Measurements from ENCODE around the gene SLC9A8.
"Not testable (repeated sequence)": the region's sequence is repeated elsewhere in the genome, so short reads cannot be mapped to it uniquely, and the experiment has no call there.

Gene SLC9A8, protein sequence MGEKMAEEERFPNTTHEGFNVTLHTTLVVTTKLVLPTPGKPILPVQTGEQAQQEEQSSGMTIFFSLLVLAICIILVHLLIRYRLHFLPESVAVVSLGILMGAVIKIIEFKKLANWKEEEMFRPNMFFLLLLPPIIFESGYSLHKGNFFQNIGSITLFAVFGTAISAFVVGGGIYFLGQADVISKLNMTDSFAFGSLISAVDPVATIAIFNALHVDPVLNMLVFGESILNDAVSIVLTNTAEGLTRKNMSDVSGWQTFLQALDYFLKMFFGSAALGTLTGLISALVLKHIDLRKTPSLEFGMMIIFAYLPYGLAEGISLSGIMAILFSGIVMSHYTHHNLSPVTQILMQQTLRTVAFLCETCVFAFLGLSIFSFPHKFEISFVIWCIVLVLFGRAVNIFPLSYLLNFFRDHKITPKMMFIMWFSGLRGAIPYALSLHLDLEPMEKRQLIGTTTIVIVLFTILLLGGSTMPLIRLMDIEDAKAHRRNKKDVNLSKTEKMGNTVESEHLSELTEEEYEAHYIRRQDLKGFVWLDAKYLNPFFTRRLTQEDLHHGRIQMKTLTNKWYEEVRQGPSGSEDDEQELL

DNA sequence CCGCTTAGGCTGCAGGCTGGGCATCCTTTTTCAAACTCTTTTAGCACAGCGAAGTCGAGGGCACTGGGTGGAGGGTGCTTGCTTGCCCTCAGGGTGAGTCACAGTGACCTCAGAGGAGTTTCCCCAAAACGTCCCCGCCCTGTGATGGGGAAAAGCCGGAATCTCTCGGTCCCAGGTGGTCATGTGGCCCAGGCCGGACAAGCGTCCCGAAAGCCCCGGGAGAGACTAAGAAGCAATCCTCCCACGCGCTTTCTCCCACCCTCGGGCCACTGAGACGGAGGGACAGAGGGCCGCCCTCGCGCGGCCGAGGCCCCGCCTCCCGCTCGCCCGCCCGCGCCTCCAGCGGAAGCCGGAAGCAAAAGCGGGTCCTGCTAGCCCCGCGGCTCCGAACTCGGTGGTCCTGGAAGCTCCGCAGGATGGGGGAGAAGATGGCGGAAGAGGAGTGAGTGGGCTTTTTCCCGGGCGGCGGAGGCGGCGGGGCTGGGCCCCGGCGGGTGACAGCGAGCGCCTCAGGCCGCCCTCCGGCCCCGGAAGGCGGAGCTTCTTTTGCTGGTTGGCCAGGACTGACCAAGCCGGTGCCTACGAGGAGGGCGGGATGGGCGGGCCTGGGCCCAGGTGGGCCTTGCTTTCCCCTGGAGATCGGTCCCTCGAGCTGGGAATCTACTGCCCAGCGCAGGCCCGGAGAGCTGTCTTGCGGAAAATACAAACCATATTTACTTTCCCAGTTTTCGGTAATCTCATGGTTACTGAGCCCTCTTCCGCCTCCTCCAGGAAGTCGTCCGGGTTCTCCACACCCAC is at the start of gene SLC9A8:
Gene SLC9A8 (plus strand): TSS at position 322 of the 798 bp plus-strand sequence. CDS start 95 bp downstream, at position 417.
- TF ChIP-seq GATA1 (IDR thresholded peaks at IDR 0.05; ENCODE audit: low read depth, low read length): no peak
- TF ChIP-seq POLR2A (IDR thresholded peaks at IDR 0.05; ENCODE audit: low read length): peak; percentile 77
- peak; percentile 87 to 92 for DNase-seq

DNA sequence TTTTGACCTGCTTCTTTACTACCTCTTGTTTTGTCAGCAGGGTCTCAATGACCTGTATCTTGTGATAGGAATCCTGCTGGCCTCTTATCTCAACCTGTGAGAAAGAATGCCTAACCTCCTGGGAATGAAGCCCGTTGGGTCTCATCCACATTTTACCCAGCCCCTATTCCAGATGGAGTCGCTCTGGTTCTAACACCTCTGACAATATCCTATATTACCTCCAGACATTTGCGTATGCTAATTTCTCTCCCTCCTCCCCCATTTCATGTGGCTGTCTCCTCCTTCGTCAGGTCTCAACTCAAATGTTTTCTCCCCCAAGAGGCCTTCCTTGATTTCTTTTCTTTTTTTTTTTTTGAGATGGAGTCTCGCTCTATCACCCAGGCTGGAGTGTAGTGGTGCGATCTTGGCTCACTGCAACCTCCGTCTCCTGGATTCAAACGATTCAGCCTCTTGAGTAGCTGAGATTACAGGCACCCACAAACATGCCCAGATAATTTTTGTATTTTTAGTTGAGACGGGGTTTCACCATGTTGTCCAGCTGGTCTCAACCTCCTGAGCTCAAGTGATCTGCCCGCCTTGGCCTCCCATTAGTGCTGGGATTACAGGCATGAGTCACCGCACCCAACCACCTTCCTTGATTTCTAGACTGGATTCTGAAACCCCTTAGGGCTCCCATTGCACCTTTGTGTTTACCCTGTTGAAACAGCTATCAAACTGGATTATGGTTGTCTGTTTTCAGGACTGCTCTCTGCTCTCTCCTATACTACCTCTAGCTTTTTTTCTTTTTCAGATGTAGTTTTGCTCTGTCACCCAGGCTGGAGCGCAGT is 49.5 kb upstream of the SLC9A8 start:
- TF ChIP-seq GATA1 (IDR thresholded peaks at IDR 0.05; ENCODE audit: low read depth, low read length) (no peak), POLR2A (IDR thresholded peaks at IDR 0.05; ENCODE audit: low read length) (no peak)
- DNase-seq: no peak

DNA sequence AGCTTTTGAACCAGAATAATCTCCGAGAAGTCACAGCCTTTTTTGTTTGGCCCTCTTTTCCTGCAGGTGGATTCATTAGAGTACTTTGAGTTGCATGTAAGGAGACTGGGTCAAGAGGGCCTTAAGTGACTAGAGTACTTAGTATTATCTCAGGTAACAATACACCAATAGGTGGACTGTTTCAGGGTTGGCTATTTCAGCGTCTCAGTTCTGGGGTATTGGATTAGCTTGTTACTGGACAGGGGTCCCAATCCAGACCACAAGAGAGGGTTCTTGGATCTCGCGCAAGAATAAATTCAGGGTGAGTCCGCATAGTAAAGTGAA is 47.3 kb upstream of the SLC9A8 start:
- no peak for TF ChIP-seq POLR2A (IDR thresholded peaks at IDR 0.05; ENCODE audit: low read length)
- TF ChIP-seq GATA1 (IDR thresholded peaks at IDR 0.05; ENCODE audit: low read depth, low read length): no peak
- no peak for DNase-seq

DNA sequence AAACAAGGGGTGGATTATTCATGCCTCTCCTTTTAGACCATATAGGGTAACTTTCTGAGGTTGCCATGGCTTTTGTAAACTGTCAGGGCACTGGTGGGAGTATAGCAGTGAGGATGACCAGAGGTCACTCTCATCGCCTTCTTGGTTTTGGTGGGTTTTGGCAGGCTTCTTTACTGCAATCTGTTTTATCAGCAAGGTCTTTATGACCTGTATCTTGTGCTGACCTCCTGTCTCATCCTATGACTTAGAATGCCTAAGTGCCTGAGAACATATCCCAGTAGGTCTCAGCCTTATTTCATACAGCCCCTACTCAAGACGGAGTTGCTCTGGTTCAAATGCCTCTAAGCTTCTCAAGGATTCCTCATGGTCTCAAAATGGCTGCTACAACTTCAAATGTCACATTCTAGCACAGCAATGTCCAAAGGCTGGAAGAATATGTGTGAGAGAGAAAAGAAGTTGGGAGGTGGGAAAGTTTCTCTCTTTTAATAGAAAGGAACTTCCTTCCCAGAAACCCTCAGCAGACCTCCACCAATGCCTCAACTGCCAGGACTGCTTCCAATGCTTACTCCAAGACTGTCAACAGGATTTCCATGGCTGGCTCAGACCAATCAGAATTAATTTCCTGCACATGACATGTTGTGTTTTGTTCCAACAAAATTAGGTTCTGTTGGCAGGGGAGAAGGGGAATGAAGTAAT is 46.6 kb upstream of the SLC9A8 start:
- TF ChIP-seq GATA1 (IDR thresholded peaks at IDR 0.05; ENCODE audit: low read depth, low read length) (no peak), POLR2A (IDR thresholded peaks at IDR 0.05; ENCODE audit: low read length) (no peak)
- no peak for DNase-seq

DNA sequence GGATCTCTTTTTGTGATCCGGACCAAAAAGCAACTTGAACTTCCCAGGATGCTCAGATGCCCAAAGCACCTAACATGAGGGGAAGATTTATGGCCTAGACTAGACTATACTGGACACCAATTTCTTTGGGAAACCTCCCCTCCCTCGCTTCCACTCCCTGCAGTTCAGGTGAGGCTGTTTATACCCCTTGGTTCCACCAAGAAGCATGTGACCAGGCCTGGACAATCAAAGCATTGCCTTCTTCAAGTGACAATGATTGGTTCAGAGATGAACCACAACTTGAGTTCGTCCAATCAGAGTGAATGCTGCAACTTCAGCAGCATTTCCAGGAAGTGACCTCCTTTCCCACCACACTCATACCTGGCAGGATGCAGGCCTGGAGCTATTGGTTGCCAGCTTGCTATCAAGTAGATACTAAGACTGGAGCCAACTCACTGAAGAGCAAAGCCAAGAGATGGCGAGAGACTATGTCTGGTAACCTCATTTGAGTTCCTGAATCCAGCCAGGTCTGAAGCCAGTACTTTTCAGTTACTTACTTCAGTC is 45.6 kb upstream of the SLC9A8 start:
- TF ChIP-seq GATA1 (IDR thresholded peaks at IDR 0.05; ENCODE audit: low read depth, low read length): no peak
- TF ChIP-seq POLR2A (IDR thresholded peaks at IDR 0.05; ENCODE audit: low read length): no peak
- no peak for DNase-seq

DNA sequence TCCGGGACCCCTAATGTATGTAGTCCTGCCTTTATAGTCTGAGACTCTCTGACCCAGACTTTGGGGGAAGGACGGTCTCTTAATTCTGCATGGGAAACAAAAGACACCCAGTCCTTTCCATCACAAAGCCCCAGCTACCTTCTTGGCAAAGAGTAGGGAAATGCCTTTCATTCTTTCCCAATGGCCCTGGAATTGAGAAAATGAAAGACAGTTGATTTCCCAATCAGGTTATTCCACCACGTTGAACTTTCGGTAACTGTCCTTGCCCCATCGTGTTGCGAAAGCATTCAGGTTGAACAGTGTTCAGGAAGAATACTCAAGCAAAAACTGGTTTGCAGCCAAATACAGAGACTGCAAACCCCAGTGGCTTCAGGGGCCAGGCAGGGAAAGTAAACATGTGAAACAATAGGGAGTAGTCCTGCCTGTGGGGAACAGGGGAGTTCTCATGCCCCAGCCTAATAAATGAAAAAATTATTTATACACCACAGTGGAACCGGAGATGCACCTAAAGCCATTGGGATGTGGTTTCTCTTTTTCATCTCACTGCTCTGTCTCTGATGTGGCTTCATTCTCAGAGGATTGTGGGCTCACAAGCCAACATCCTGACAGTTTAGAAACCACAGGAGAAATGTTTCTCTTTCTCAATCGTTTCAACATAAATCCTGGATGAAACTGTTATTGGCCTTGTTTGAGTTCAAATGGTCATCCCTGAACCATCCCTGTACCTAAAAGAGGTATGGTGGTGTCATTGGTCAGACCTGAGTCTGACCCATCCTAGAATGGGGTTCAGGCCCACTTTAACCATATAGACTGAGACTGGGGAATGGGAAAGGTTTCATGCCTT is 44.2 kb upstream of the SLC9A8 start:
- TF ChIP-seq POLR2A (IDR thresholded peaks at IDR 0.05; ENCODE audit: low read length) (no peak), GATA1 (IDR thresholded peaks at IDR 0.05; ENCODE audit: low read depth, low read length) (no peak)
- DNase-seq: no peak

DNA sequence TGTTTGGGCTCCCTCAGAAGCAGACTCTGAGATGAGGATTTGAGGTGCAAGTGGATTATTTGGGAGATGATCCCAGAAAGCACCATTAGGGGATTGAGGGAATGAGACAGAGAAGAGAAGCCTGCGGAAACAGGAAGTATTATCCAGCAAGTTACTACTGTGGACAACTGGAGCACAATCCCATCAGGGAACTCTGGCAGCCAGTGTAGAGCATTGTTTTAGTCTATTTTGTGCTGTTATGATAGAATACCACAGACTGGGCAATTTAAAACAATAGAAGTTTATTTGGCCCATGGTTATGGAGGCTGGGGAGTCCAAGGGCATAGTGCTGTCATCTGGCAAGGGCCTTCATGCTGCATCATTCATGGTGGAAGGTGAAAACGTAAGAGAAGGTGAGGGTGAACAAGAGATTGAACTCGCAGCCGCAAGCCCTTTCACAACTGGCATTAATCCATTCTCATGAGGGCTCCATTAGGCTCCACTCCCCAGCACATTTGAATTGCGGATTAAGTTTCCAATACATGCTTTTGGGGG is 43.5 kb upstream of the SLC9A8 start:
- TF ChIP-seq POLR2A (IDR thresholded peaks at IDR 0.05; ENCODE audit: low read length) (no peak), GATA1 (IDR thresholded peaks at IDR 0.05; ENCODE audit: low read depth, low read length) (no peak)
- no peak for DNase-seq

DNA sequence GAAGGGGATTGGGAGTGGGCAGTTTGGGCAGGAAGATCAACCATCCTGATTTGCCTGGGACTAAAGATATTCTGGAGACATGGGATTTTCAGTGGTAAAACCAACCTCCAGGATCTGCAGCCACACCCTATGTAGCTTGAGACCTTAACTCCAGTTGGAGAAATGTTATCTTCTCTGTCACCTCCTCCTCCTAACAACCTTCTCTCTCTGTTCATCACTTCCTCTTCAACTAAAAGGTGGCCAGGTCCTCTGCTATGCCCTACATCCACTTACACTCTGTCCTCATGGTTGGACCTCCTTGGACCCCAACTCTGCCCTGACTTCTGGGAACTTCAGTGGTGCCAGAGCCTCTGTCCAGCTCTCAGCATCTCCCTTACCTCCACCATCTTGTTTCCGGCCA is 42.0 kb upstream of the SLC9A8 start:
- no peak for TF ChIP-seq POLR2A (IDR thresholded peaks at IDR 0.05; ENCODE audit: low read length)
- TF ChIP-seq GATA1 (IDR thresholded peaks at IDR 0.05; ENCODE audit: low read depth, low read length): no peak

DNA sequence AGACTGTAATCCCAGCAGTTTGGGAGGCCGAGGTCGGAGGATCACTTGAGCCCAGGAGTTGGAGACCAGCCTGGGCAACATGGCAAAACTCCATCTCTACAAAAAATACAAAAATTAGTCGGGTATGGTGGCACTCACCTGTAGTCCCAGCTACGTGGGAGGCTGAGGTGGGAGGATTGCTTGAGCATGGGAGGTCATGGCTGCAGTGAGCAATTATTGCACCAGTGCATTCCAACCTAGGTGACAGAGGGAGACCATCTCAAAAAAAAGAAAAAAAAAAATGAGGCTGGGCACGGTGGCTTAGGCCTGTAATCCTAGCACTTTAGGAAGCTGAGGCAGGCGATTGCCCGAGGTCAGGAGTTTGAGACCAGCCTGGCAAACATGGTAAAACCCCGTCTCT is 38.4 kb upstream of the SLC9A8 start:
- not testable (repeated sequence) for DNase-seq

More for the DNA sequence above, 42.0 kb upstream of the SLC9A8 start:
- no peak for DNase-seq

DNA sequence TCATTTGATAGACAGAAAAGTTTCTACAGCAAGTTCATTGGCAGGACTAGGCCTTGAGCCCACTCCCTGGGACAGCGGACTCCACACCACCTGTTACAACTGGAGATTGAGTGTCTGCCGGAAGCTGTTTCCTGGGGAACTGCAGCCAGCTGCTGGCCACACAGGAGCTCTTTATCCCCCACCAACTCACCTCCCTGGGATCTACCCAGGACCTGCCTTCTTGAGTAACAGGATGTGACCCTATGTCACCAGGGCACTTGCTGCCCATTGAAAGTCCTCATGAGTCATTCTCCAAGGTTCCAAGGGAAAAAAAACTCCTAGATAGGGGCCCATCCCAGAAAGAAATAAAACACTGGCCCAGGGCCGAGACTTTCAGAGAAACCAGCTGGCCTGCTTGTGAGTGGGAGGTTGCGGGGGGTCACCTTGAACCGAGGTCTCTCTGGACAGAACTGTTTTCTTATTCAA is 37.4 kb upstream of the SLC9A8 start:
- TF ChIP-seq GATA1 (IDR thresholded peaks at IDR 0.05; ENCODE audit: low read depth, low read length): no peak
- no peak for TF ChIP-seq POLR2A (IDR thresholded peaks at IDR 0.05; ENCODE audit: low read length)
- no peak for DNase-seq

DNA sequence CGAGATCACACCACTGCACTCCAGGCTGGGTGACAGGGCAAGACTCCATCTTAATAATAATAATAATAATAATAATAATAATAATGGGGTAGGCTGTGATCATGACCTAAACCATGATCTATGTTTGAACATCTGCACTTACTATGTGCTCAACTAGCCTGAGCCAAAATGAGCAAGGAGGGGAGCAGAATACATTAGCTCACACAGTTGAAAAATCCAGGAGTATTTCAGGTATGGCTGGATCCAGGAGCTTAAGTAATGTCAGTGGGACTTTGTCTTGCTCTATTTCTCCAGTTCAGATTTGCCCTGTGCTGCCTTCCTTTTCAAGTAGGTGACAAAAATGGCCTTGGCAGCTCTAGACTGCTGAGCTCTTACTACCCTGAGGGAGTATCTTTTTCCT is 32.7 kb upstream of the SLC9A8 start:
- no peak for DNase-seq
- TF ChIP-seq POLR2A (IDR thresholded peaks at IDR 0.05; ENCODE audit: low read length): no peak
- no peak for TF ChIP-seq GATA1 (IDR thresholded peaks at IDR 0.05; ENCODE audit: low read depth, low read length)

DNA sequence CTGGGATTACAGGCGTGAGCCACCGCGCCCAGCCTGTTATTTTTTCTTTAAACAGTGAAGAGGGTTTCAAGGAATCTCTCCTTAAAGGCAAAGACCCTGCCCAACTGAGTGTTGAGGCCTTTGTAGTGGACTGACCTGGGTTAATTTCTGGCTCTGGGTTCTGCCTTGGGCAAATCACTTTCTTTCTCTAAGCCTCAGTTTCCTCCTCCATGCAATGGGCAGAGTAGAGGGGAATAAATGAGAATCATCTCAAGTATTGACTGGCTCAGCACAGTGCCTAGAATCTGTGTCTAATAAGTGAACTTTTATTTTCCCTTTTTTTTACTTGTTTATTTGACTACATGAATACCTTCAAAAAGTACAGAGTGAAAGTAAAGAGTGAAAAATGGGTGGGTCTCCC is 31.0 kb upstream of the SLC9A8 start:
- TF ChIP-seq POLR2A (IDR thresholded peaks at IDR 0.05; ENCODE audit: low read length) (no peak), GATA1 (IDR thresholded peaks at IDR 0.05; ENCODE audit: low read depth, low read length) (no peak)
- DNase-seq: no peak

DNA sequence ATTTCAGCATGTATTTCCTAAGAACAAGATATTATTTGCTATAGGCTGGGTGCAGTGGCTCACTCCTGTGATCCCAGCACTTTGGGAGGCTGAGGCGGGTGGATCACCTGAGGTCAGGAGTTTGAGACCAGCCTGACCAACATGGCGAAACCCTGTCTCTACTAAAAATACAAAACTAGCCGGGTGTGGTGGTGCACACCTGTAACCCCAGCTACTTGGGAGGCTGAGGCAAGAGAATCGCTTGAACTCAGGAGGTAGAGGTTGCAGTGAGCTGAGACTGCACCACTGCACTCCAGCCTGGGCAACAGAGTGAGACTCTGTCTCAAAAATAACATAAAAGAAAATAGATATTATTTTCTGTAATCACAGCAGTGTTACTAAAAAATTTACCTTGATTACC is 30.2 kb upstream of the SLC9A8 start:
- DNase-seq: not testable (repeated sequence)

DNA sequence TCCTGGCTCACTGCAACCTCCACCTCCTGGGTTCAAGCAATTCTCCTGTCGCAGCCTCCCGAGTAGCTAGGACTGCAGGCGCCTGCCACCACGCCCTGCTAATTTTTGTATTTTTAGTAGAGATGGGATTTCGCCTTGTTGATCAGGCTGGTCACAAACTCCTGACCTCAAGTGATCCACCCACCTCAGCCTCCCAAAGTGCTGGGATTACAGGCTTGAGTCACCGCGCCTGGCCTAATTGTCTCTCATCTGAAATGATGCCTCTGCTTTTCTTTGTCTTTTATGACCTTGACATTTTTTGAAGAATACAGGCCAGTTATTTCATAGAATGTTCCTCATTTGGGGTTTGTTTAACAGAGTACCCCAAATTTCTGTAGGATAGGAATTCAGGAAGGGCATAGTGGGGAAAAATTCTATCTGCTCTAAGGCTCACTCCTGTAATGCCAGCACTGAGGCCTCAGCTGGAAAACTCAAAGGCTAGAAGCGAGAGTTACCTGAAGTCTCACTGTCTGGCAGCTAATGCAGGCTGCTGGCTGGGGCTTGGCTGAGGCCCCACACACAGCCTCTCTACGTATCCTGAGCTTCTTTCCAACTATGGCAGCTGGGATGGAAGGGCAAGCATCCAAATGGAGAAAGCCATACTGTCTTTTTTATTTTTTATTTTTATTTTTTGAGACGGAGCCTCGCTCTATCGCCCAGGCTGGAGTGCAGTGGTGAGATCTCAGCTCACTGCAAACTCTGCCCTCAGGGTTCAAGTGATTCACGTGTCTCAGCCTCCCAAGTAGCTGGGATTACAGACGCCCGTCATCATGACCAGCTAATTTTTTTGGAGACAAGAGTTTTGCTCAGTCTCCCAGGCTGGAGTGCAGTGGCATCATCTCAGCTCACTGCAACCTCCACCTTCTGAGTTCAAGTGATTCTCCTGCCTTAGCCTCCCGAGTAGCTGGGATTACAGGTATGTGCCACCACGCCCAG is 29.3 kb upstream of the SLC9A8 start:
- DNase-seq: not testable (repeated sequence)

All from erythroblast (primary cell).